Measurements from ENCODE around the gene ATG3. TPM values are rescaled to one million over a fixed set of nuclear protein-coding genes. Genes with fewer than 3 reads are reported as not detected.

Gene ATG3
- total and polyA plus RNA-seq, 2 donors (not counting 3 experiments of a cell fraction or from before 2014, with no cell fraction given) = 36.0 to 62.4 TPM

DNA sequence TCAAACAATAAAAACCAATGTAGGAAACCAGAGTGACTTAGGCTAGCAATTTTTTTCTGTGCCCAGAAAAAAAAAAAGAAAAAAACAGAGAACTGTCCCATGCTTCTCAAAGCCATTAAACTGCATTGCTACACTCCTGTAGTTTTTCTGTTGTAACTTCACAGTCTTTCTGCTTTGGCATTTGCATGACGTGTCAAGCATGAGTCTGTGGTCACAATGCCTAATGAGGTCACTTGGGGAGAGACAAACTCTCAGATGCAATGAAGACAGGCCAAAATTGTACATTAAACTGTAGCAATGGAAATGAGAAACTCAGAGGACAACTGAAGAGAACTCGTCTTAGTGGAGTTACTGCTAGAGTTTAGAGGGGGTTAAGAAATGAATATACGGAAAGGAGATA is 48.4 kb upstream of the ATG3 start:
- Histone ChIP-seq H3K9me1 (replicated peaks; ENCODE audit: control insufficient read depth, extremely low read depth, insufficient read depth, low read length) (no peaks in the 10 kb centered on the region), H3K27me3 (ENCODE audit: control insufficient read depth in 2 of 2, insufficient read depth in 2 of 2, low read length in 2 of 2) (no peaks in the 10 kb centered on the region), H2AFZ (ENCODE audit: low read depth, low read length) (no peak overlapping the region), H3K4me2 (ENCODE audit: insufficient read depth, low read length) (no peak overlapping the region), H3K4me1 (ENCODE audit: control insufficient read depth, extremely low read depth, insufficient read depth, low read length) (peaks cover 8% of the 10 kb centered on the region), H3K27ac (ENCODE audit: insufficient read depth, low read depth, low read length) (no peak overlapping the region), H3K79me2 (ENCODE audit: control insufficient read depth, insufficient read depth, low read length) (no peaks in the 10 kb centered on the region), H3K9ac (replicated peaks; ENCODE audit: extremely low read depth, insufficient read depth, low read length) (no peak overlapping the region), H3K36me3 (ENCODE audit: control insufficient read depth in 2 of 2, extremely low read depth in 1 of 2, insufficient read depth in 2 of 2, low read length in 2 of 2) (peaks cover 0 to 4% of the 10 kb centered on the region in 2 experiments), H3K4me3 (replicated peaks in 1 of 3; ENCODE audit: insufficient read depth in 1 of 3, low read depth in 1 of 3, low read length in 3 of 3) (no peak overlapping the region), H3K9me3 (replicated peaks; ENCODE audit: control insufficient read depth, insufficient read depth, low read length) (no peaks in the 10 kb centered on the region), H4K20me1 (replicated peaks; ENCODE audit: control insufficient read depth, extremely low read depth, insufficient read depth, low read length) (no peaks in the 10 kb centered on the region)
- no peak for FAIRE-seq
- POLR2A ChIA-PET = no interaction called here
- no peak for DNase-seq (ENCODE audit: low read depth, low spot score)
- dilution Hi-C loops (cut with MboI; ENCODE audit: extremely low pct_ligation_motif_present, low sequenced_read_pairs) (no loop called here), intact Hi-C loops (cut with micrococcal nuclease) (no loop called here)
- BruUV-seq (replicated peaks) = no TSS peak
- CTCF ChIA-PET = interaction anchor here (1.1 kb wide), 1 partner anchor 11 kb away, joined by 3 read pairs; no protein-coding TSS in a partner anchor
- no peak for TF ChIP-seq MYC (IDR thresholded peaks at IDR 0.05; ENCODE audit: low read depth, low read length)
- TF ChIP-seq GATA2 (IDR thresholded peaks at IDR 0.05; ENCODE audit: insufficient read depth, insufficient read length, low read depth, low read length) = no peak
- TF ChIP-seq POLR2A (IDR thresholded peaks at IDR 0.05; ENCODE audit: low read depth, low read length) = no peak
- TF ChIP-seq, protein P1, sequence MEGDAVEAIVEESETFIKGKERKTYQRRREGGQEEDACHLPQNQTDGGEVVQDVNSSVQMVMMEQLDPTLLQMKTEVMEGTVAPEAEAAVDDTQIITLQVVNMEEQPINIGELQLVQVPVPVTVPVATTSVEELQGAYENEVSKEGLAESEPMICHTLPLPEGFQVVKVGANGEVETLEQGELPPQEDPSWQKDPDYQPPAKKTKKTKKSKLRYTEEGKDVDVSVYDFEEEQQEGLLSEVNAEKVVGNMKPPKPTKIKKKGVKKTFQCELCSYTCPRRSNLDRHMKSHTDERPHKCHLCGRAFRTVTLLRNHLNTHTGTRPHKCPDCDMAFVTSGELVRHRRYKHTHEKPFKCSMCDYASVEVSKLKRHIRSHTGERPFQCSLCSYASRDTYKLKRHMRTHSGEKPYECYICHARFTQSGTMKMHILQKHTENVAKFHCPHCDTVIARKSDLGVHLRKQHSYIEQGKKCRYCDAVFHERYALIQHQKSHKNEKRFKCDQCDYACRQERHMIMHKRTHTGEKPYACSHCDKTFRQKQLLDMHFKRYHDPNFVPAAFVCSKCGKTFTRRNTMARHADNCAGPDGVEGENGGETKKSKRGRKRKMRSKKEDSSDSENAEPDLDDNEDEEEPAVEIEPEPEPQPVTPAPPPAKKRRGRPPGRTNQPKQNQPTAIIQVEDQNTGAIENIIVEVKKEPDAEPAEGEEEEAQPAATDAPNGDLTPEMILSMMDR (IDR thresholded peaks at IDR 0.05; ENCODE audit: extremely low read depth in 1 of 2, insufficient read depth in 1 of 2, low read depth in 1 of 2, low read length in 2 of 2) = no peak
- TF ChIP-seq EZH2 (IDR thresholded peaks at IDR 0.05; ENCODE audit: borderline replicate concordance, low read depth, low read length, severe bottlenecking) = no peak
- no peak for TF ChIP-seq JUN (IDR thresholded peaks at IDR 0.05; ENCODE audit: borderline replicate concordance, insufficient read depth, insufficient read length, low read depth)

DNA sequence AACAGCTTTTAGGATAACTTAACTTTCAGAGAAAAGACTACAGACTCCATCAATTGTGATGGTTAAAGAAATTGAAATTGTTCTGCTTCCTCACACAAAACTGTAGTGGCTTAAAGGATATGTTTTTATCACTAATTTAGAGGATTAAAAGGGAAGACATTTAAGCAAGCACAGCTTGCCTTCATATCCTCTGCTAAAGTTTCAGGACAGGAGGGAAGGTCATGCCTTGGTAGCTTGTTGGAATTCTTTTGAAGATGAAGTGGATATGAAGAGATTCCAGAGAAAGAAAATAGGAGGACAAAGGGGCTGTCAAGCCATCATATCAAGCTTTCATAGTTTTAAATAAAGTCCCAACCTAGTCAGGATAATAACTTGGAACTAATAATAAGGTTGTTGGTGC is 46.1 kb upstream of the ATG3 start:
- intact Hi-C loops (cut with micrococcal nuclease) = no loop called here
- Histone ChIP-seq H3K36me3 (ENCODE audit: control insufficient read depth in 2 of 2, extremely low read depth in 1 of 2, insufficient read depth in 2 of 2, low read length in 2 of 2) (no peaks in the 10 kb centered on the region), H3K27me3 (ENCODE audit: control insufficient read depth in 2 of 2, insufficient read depth in 2 of 2, low read length in 2 of 2) (no peaks in the 10 kb centered on the region), H4K20me1 (replicated peaks; ENCODE audit: control insufficient read depth, extremely low read depth, insufficient read depth, low read length) (no peaks in the 10 kb centered on the region), H2AFZ (ENCODE audit: low read depth, low read length) (no peak overlapping the region), H3K79me2 (ENCODE audit: control insufficient read depth, insufficient read depth, low read length) (no peaks in the 10 kb centered on the region), H3K27ac (ENCODE audit: insufficient read depth, low read depth, low read length) (no peak overlapping the region), H3K9me1 (replicated peaks; ENCODE audit: control insufficient read depth, extremely low read depth, insufficient read depth, low read length) (no peaks in the 10 kb centered on the region), H3K9ac (replicated peaks; ENCODE audit: extremely low read depth, insufficient read depth, low read length) (no peak overlapping the region), H3K4me1 (ENCODE audit: control insufficient read depth, extremely low read depth, insufficient read depth, low read length) (peaks cover 17% of the 10 kb centered on the region), H3K4me2 (ENCODE audit: insufficient read depth, low read length) (no peak overlapping the region), H3K4me3 (replicated peaks in 1 of 3; ENCODE audit: insufficient read depth in 1 of 3, low read depth in 1 of 3, low read length in 3 of 3) (no peak overlapping the region), H3K9me3 (replicated peaks; ENCODE audit: control insufficient read depth, insufficient read depth, low read length) (no peaks in the 10 kb centered on the region)
- BruUV-seq (replicated peaks) = no TSS peak
- DNase-seq (ENCODE audit: low read depth, low spot score) (no peak), FAIRE-seq (no peak)
- TF ChIP-seq JUN (IDR thresholded peaks at IDR 0.05; ENCODE audit: borderline replicate concordance, insufficient read depth, insufficient read length, low read depth) (no peak), GATA2 (IDR thresholded peaks at IDR 0.05; ENCODE audit: insufficient read depth, insufficient read length, low read depth, low read length) (no peak), POLR2A (IDR thresholded peaks at IDR 0.05; ENCODE audit: low read depth, low read length) (no peak), POLR2AphosphoS5 (IDR thresholded peaks at IDR 0.05; ENCODE audit: insufficient read depth, low read depth, low read length) (no peak)
- ChIA-PET CTCF (interaction anchor here (0.9 to 2.1 kb wide), 4 partner anchors 9 to 27 kb away, joined by 3 to 9 read pairs (median 4); no protein-coding TSS in a partner anchor), POLR2A (interaction anchor here (1.0 kb wide), 1 partner anchor 34 kb away, joined by 3 read pairs; no protein-coding TSS in a partner anchor)
- dilution Hi-C loops (cut with MboI; ENCODE audit: extremely low pct_ligation_motif_present, low sequenced_read_pairs) = no loop called here

Data from endothelial cell of umbilical vein (primary cell).